K562 (cell line): ENCODE measurements around the gene CGGBP1. TPM values are rescaled to one million over a fixed set of nuclear protein-coding genes. Genes with fewer than 3 reads are reported as not detected.
"Not testable (repeated sequence)": the region's sequence is repeated elsewhere in the genome, so short reads cannot be mapped to it uniquely, and the experiment has no call there.

Experiments
- ATAC-seq: fragments of 200-7000 bp; cut with Tn5 transposase; 3 replicates; pipeline ENCODE4 v1.9.1; 2020; ENCODE audit warnings: moderate library complexity
- BruUV-seq: library from RNA; stranded (reverse); fragments of 400-500 nt; replicated peaks from 2 replicates; lab custom pipeline; 2021; lab: Mats Ljungman, UMichigan
- CTCF ChIA-PET: fragments of 300-600 bp; formaldehyde crosslinking; extraction: SDS; loops from one replicate; lab custom pipeline; 2021; ENCODE audit warnings: low intra/inter-chr PET ratio; lab: Yijun Ruan, JAX
- POLR2A ChIA-PET: fragments of 300-600, 350-650 bp; sonication (Branson Sonifier 250); formaldehyde crosslinking; extraction: SDS; loops from one replicate; lab custom pipeline; 2021; ENCODE audit warnings: antibody characterized with exemption, inconsistent platforms; lab: Yijun Ruan, JAX
- DNase-seq, 4 experiments: peaks; one replicate each; pipeline versions ENCODE4 v3.0.0 to v3.0.0-alpha.2; 2011 to 2018; ENCODE audit warnings: low spot score in 3 of 4, mixed read lengths in 3 of 4; ENCODE audit errors: extremely low read depth in 1 of 4
- FAIRE-seq: peaks from 2 replicates; lab custom pipeline; 2011; peaks lifted over from hg19 to GRCh38; lab: Jason Lieb, UNC
- H2AFZ ChIP-seq: 2 replicates; pipeline ENCODE4 v1.6.0; 2011; ENCODE audit warnings: low read depth, low read length, control low read depth, inconsistent platforms
- H3K27ac ChIP-seq: fragments of 200-600 bp; 3 replicates; pipeline ENCODE4 v1.8.0; 2011; ENCODE audit warnings: low read depth, mild to moderate bottlenecking, control low read depth, inconsistent platforms, low read length, moderate library complexity, mixed read lengths; ENCODE audit errors: extremely low read depth
- H3K27me3 ChIP-seq, 2 experiments: fragments of 300-600 bp in 1 of 2; 2 replicates in 1 of 2; 3 replicates in 1 of 2; pipeline versions ENCODE4 v1.6.0 to v1.8.0; 2011; ENCODE audit warnings: inconsistent platforms in 2 of 2, low read length in 2 of 2, mild to moderate bottlenecking in 1 of 2, mixed read lengths in 1 of 2, moderate library complexity in 1 of 2; ENCODE audit not compliant: control insufficient read depth in 2 of 2, insufficient read depth in 2 of 2
- H3K36me3 ChIP-seq: fragments of 300-600 bp; 3 replicates; pipeline ENCODE4 v1.8.0; 2011; ENCODE audit warnings: mild to moderate bottlenecking, low read length, inconsistent platforms; ENCODE audit not compliant: control insufficient read depth, insufficient read depth
- H3K4me1 ChIP-seq, 2 experiments: fragments of 200-600 bp in 1 of 2; replicated peaks in 1 of 2; 2 replicates in 1 of 2; 3 replicates in 1 of 2; pipeline versions ENCODE4 v1.5.1 to v1.8.0; 2011; ENCODE audit warnings: inconsistent platforms in 2 of 2, low read length in 2 of 2, mild to moderate bottlenecking in 1 of 2, mixed read lengths in 1 of 2, moderate library complexity in 1 of 2; ENCODE audit not compliant: control insufficient read depth in 2 of 2, insufficient read depth in 2 of 2
- H3K4me2 ChIP-seq: 2 replicates; pipeline ENCODE4 v1.6.1; 2011; ENCODE audit warnings: low read length, control low read depth, inconsistent platforms, mixed read lengths; ENCODE audit not compliant: insufficient read depth
- H3K4me3 ChIP-seq: fragments of 200-600 bp; sonication (generic), shearing (Covaris generic); 2 replicates; pipeline ENCODE4 v1.5.1; 2016; ENCODE audit warnings: control low read depth, inconsistent platforms
- H3K79me2 ChIP-seq: fragments of 200-600 bp; 3 replicates; pipeline ENCODE4 v1.8.0; 2011; ENCODE audit warnings: low read length, inconsistent platforms; ENCODE audit not compliant: control insufficient read depth, insufficient read depth
- H3K9ac ChIP-seq, 2 experiments: 2 replicates each; pipeline versions ENCODE4 v1.6.0 to v1.6.1; 2011; ENCODE audit warnings: low read depth in 2 of 2, low read length in 2 of 2, control low read depth in 1 of 2, inconsistent platforms in 1 of 2, mild to moderate bottlenecking in 1 of 2, mixed read lengths in 1 of 2; ENCODE audit not compliant: insufficient read depth in 1 of 2
- H3K9me1 ChIP-seq: one replicate; pipeline ENCODE4 v1.6.0; 2011; ENCODE audit warnings: inconsistent platforms, mild to moderate bottlenecking, low read length, moderate library complexity; ENCODE audit not compliant: control insufficient read depth, insufficient read depth
- H3K9me3 ChIP-seq: replicated peaks from 2 replicates; pipeline ENCODE4 v1.5.1; 2011; ENCODE audit warnings: low read depth, low read length, inconsistent platforms; ENCODE audit not compliant: control insufficient read depth, insufficient read depth
- H4K20me1 ChIP-seq: replicated peaks from 2 replicates; pipeline ENCODE4 v1.6.1; 2011; ENCODE audit warnings: low read length, inconsistent platforms, mixed read lengths; ENCODE audit not compliant: control insufficient read depth, insufficient read depth
- NEUROD1 ChIP-seq: fragments of 150-350 bp; IDR thresholded peaks from 2 replicates; pipeline ENCODE4 v1.6.1; 2014; ENCODE audit warnings: borderline replicate concordance, low read length, low read depth; ENCODE audit not compliant: partially characterized antibody
- WGBS: fragments of 100-300 bp; shearing (Covaris generic); methylation state at CpG from one replicate; pipeline ENCODE4 v1.1.6; 2016; ENCODE audit warnings: low coverage, mixed read lengths; ENCODE audit not compliant: insufficient coverage; ENCODE audit errors: missing lambda C conversion rate; 5-methylcytosine and 5-hydroxymethylcytosine counted together
- in situ Hi-C: fragments of 300-500 bp; cut with MboI; formaldehyde crosslinking; loops from 4 replicates; pipeline ENCODE4 v1.15.0; 2018; ENCODE audit warnings: inconsistent platforms, mixed read lengths
- intact Hi-C: fragments of 100-400 bp; cut with micrococcal nuclease; formaldehyde crosslinking; loops from 2 replicates; pipeline ENCODE4 v1.14.2; 2022
- polyA plus RNA-seq, 8 experiments: library from polyadenylated mRNA; depleted of rRNA in 4 of 8; stranded (reverse) in 5 of 8; unstranded in 3 of 8; fragments of >200 nt; fragmentation: Nextera tagmentation in 2 of 8; fragmentation: Illumina TruSeq in 1 of 8; extraction: Ambion mirVana in 2 of 8; extraction: Trizol in 1 of 8; gene quantifications; 2 replicates each; pipeline versions ENCODE4 v1.2.1 to v1.2.3, GENCODE V29; 2011 to 2014; ENCODE audit warnings: inconsistent platforms in 1 of 8, missing spikeins in 1 of 8
- total RNA-seq, 7 experiments: library from RNA; depleted of rRNA in 6 of 7; stranded (reverse); fragments of >200 nt in 6 of 7; fragmentation: Illumina TruSeq in 2 of 7; extraction: Trizol in 2 of 7; gene quantifications; 2 replicates each; pipeline versions ENCODE4 v1.2.1 to v1.2.3, GENCODE V29; 2011 to 2021; ENCODE audit warnings: low replicate concordance in 1 of 7
- TF ChIP-seq, protein P1 (sequence below), 3 experiments: fragments of 200-800 bp in 1 of 3; fragments of 250-450 bp in 1 of 3; fragments of 450-650 bp in 1 of 3; sonication (Bioruptor Pico) in 1 of 3; sonication (Bioruptor generic) in 1 of 3; formaldehyde crosslinking in 1 of 3; IDR thresholded peaks; 2 replicates each; pipeline versions ENCODE4 v1.6.1 to v1.8.0; 2016 to 2022; ENCODE audit warnings: mild to moderate bottlenecking in 2 of 3, missing genetic modification characterization in 2 of 3, missing compliant biosample characterization in 1 of 3, moderate library complexity in 1 of 3

The CGGBP1 gene
- total and polyA plus RNA-seq, 9 of the 15 experiments (the other 6 are each of a cell fraction or from before 2014, with no cell fraction given): 14.4 to 47.8 (median 37.8) TPM

DNA sequence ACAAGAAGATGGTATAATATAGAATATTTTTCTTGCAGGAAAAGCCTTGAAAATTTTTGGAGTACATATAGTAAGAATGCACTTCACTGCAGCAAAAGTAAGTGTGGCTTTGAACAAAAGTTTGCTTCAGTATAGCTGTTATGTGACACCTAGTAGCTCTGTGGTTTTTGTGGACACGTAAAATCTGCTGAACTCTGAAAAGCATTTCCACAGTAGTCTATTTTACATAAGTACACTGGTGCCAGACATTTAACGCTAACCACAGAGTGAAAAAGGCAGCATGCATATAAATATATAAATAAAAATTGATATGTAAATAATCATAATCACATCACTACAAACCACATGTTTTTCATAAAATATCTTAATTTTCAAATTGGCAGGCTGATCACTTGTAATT lies 39.8 kb downstream of the CGGBP1 start:
- in situ Hi-C loops: loop anchor here (25.0 kb wide), 1 partner anchor 707 kb away; no protein-coding TSS in a partner anchor
- Histone ChIP-seq H4K20me1 (no peaks in the 10 kb centered on the region), H3K27me3 (no peaks in the 10 kb centered on the region), H3K79me2 (no peaks in the 10 kb centered on the region), H3K9ac (no peak overlapping the region), H3K4me1 (no peaks in the 10 kb centered on the region), H3K4me2 (no peak overlapping the region), H3K27ac (no peak overlapping the region), H3K9me3 (no peaks in the 10 kb centered on the region), H3K36me3 (no peaks in the 10 kb centered on the region), H2AFZ (no peak overlapping the region), H3K9me1 (no peaks in the 10 kb centered on the region), H3K4me3 (no peak overlapping the region)
- CTCF ChIA-PET: no interaction called here
- intact Hi-C loops: no loop called here
- ATAC-seq (no peak), FAIRE-seq (no peak), DNase-seq (no peak)
- 35% methylated on average over 2 of the region's 2 CpGs for WGBS
- BruUV-seq: no TSS peak
- POLR2A ChIA-PET: no interaction called here
- no peak for TF ChIP-seq NEUROD1
- TF ChIP-seq, protein P1, sequence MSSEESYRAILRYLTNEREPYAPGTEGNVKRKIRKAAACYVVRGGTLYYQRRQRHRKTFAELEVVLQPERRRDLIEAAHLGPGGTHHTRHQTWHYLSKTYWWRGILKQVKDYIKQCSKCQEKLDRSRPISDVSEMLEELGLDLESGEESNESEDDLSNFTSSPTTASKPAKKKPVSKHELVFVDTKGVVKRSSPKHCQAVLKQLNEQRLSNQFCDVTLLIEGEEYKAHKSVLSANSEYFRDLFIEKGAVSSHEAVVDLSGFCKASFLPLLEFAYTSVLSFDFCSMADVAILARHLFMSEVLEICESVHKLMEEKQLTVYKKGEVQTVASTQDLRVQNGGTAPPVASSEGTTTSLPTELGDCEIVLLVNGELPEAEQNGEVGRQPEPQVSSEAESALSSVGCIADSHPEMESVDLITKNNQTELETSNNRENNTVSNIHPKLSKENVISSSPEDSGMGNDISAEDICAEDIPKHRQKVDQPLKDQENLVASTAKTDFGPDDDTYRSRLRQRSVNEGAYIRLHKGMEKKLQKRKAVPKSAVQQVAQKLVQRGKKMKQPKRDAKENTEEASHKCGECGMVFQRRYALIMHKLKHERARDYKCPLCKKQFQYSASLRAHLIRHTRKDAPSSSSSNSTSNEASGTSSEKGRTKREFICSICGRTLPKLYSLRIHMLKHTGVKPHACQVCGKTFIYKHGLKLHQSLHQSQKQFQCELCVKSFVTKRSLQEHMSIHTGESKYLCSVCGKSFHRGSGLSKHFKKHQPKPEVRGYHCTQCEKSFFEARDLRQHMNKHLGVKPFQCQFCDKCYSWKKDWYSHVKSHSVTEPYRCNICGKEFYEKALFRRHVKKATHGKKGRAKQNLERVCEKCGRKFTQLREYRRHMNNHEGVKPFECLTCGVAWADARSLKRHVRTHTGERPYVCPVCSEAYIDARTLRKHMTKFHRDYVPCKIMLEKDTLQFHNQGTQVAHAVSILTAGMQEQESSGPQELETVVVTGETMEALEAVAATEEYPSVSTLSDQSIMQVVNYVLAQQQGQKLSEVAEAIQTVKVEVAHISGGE (CRISPR knock-in tag; IDR thresholded peaks at IDR 0.05): no peak

DNA sequence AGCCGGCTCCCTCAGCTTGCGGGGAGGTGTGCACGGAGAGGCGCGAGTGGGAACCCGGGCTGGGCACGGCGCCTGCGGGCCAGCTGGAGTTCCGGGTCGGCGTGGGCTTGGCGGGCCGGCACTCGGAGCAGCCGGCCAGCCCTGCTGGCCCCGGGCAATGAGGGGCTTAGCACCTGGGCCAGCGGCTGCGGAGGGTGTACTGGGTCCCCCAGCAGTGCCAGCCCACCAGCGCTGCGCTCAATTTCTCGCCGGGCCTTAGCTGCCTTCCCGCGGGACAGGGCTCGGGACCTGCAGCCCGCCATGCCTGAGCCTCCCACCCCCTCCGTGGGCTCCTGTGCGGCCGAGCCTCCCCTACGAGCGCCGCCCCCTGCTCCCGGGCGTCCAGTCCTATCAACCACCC lies 43.1 kb downstream of the CGGBP1 start:
- ATAC-seq, H3K4me2 ChIP-seq, CTCF ChIA-PET, H3K4me1 ChIP-seq, H4K20me1 ChIP-seq, FAIRE-seq, H3K9me3 ChIP-seq, POLR2A ChIA-PET, H3K79me2 ChIP-seq, H3K36me3 ChIP-seq, BruUV-seq, H3K27me3 ChIP-seq, H3K9me1 ChIP-seq, DNase-seq, H3K27ac ChIP-seq, intact Hi-C loops, H2AFZ ChIP-seq, H3K9ac ChIP-seq, H3K4me3 ChIP-seq: not testable (repeated sequence)
- in situ Hi-C loops: loop anchor here (25.0 kb wide), 1 partner anchor 703 kb away; no protein-coding TSS in a partner anchor
- WGBS: 73% methylated on average over 3 of the region's 35 CpGs
